H1 (cell line): ENCODE data around the gene INHBB. TPM values are rescaled to one million over a fixed set of nuclear protein-coding genes. Genes with fewer than 3 reads are reported as not detected.

Experiments
- CTCF ChIA-PET: fragments of 300-600 bp; sonication (Branson Sonifier 250); formaldehyde crosslinking; loops from one replicate; lab custom pipeline; 2021; ENCODE audit not compliant: partially characterized antibody; lab: Charles Lee
- POLR2A ChIA-PET: fragments of 300-600 bp; sonication (Branson Sonifier 250); formaldehyde crosslinking; loops from one replicate; lab custom pipeline; 2021; ENCODE audit warnings: inconsistent platforms; ENCODE audit not compliant: partially characterized antibody; lab: Charles Lee
- DNase-seq, 2 experiments: peaks; one replicate each; pipeline versions ENCODE4 v3.0.0 to v3.0.0-alpha.2; 2010 to 2022; ENCODE audit warnings: low spot score in 2 of 2, low read depth in 1 of 2, mixed read lengths in 1 of 2
- FAIRE-seq: peaks from 2 replicates; lab custom pipeline; 2011; peaks lifted over from hg19 to GRCh38; lab: Jason Lieb, UNC
- H2AFZ ChIP-seq: 2 replicates; pipeline ENCODE4 v1.8.1; 2012; ENCODE audit warnings: low read length, inconsistent platforms
- H2AK5ac ChIP-seq: 2 replicates; pipeline ENCODE4 v1.6.1; 2013; ENCODE audit warnings: low read depth, low read length
- H2BK120ac ChIP-seq: replicated peaks from 2 replicates; pipeline ENCODE3; 2013; ENCODE audit warnings: low read depth, low read length, inconsistent platforms
- H2BK12ac ChIP-seq: 2 replicates; pipeline ENCODE4 v1.6.1; 2013; ENCODE audit warnings: low read depth, low read length
- H2BK15ac ChIP-seq: 2 replicates; pipeline ENCODE4 v1.6.1; 2013; ENCODE audit warnings: low read length
- H2BK20ac ChIP-seq: 2 replicates; pipeline ENCODE4 v1.6.1; 2013; ENCODE audit warnings: low read length
- H2BK5ac ChIP-seq: 2 replicates; pipeline ENCODE4 v1.6.1; 2013; ENCODE audit warnings: low read depth, low read length
- H3K14ac ChIP-seq: 2 replicates; pipeline ENCODE4 v1.6.1; 2013; ENCODE audit warnings: inconsistent platforms; ENCODE audit not compliant: insufficient read length
- H3K18ac ChIP-seq: 2 replicates; pipeline ENCODE4 v1.6.1; 2013; ENCODE audit warnings: low read length; ENCODE audit errors: extremely low read depth
- H3K23ac ChIP-seq: 2 replicates; pipeline ENCODE4 v1.6.1; 2013; ENCODE audit warnings: inconsistent platforms; ENCODE audit not compliant: insufficient read length
- H3K23me2 ChIP-seq: 2 replicates; pipeline ENCODE4 v1.6.1; 2013; ENCODE audit warnings: low read depth, low read length
- H3K27ac ChIP-seq: 2 replicates; pipeline ENCODE4 v1.6.1; 2011; ENCODE audit warnings: low read depth, low read length, inconsistent platforms
- H3K27me3 ChIP-seq, 4 experiments: replicated peaks in 1 of 4; 1 replicate in 1 of 4; 2 replicates in 3 of 4; pipeline versions ENCODE4 v1.6.1 to v1.8.1; 2011 to 2013; ENCODE audit warnings: low read length in 3 of 4, mild to moderate bottlenecking in 3 of 4, inconsistent platforms in 2 of 4, mixed read lengths in 2 of 4, moderate library complexity in 1 of 4; ENCODE audit not compliant: control insufficient read depth in 3 of 4, insufficient read depth in 3 of 4; ENCODE audit errors: extremely low read depth in 1 of 4
- H3K36me3 ChIP-seq, 4 experiments: 2 replicates each; pipeline versions ENCODE4 v1.6.1 to v1.8.1; 2011 to 2013; ENCODE audit warnings: mild to moderate bottlenecking in 4 of 4, low read length in 3 of 4, moderate library complexity in 2 of 4, control low read depth in 1 of 4, inconsistent platforms in 1 of 4; ENCODE audit not compliant: insufficient read depth in 4 of 4, control insufficient read depth in 2 of 4
- H3K4ac ChIP-seq: replicated peaks from 2 replicates; pipeline ENCODE3; 2013; ENCODE audit warnings: low read length, low read depth, mixed read lengths, inconsistent platforms; ENCODE audit not compliant: insufficient read length
- H3K4me1 ChIP-seq, 4 experiments: replicated peaks in 1 of 4; 1 replicate in 1 of 4; 2 replicates in 3 of 4; pipeline versions ENCODE4 v1.6.1 to v1.8.1; 2011 to 2013; ENCODE audit warnings: low read length in 3 of 4, inconsistent platforms in 2 of 4, mixed read lengths in 1 of 4; ENCODE audit not compliant: insufficient read depth in 4 of 4, control insufficient read depth in 3 of 4
- H3K4me2 ChIP-seq, 2 experiments: 2 replicates each; pipeline versions ENCODE4 v1.6.1 to v1.8.1; 2011 to 2013; ENCODE audit warnings: low read depth in 2 of 2, low read length in 2 of 2, control low read depth in 1 of 2, inconsistent platforms in 1 of 2, mild to moderate bottlenecking in 1 of 2; ENCODE audit not compliant: insufficient read depth in 1 of 2
- H3K4me3 ChIP-seq, 4 experiments: fragments of 200-600, 300-600 bp in 1 of 4; sonication (generic), shearing (Covaris generic), sonication (Bioruptor Twin) in 1 of 4; 2 replicates each; pipeline versions ENCODE4 v1.5.1 to v1.8.1; 2011 to 2016; ENCODE audit warnings: low read length in 4 of 4, low read depth in 3 of 4, control low read depth in 2 of 4, inconsistent platforms in 2 of 4, mild to moderate bottlenecking in 2 of 4, mixed read lengths in 1 of 4, moderate library complexity in 1 of 4; ENCODE audit not compliant: insufficient read depth in 2 of 4; ENCODE audit errors: extremely low read depth in 1 of 4
- H3K56ac ChIP-seq: replicated peaks from 2 replicates; pipeline ENCODE3; 2013; ENCODE audit warnings: low read depth, mild to moderate bottlenecking, mixed read lengths, low read length, inconsistent platforms; ENCODE audit not compliant: insufficient read length
- H3K79me1 ChIP-seq: 2 replicates; pipeline ENCODE4 v1.6.1; 2013; ENCODE audit warnings: low read depth, low read length, control low read depth
- H3K79me2 ChIP-seq, 2 experiments: 2 replicates each; pipeline versions ENCODE4 v1.6.1 to v1.8.1; 2012 to 2013; ENCODE audit warnings: low read length in 2 of 2, mild to moderate bottlenecking in 2 of 2, inconsistent platforms in 1 of 2; ENCODE audit not compliant: insufficient read depth in 2 of 2, control insufficient read depth in 1 of 2
- H3K9ac ChIP-seq, 4 experiments: replicated peaks in 1 of 4; 1 replicate in 1 of 4; 2 replicates in 3 of 4; pipeline versions ENCODE4 v1.6.1 to v1.8.1; 2011 to 2013; ENCODE audit warnings: low read depth in 3 of 4, low read length in 3 of 4, control low read depth in 2 of 4, mild to moderate bottlenecking in 2 of 4, moderate library complexity in 2 of 4, inconsistent platforms in 1 of 4; ENCODE audit errors: extremely low read depth in 1 of 4
- H3K9me3 ChIP-seq, 2 experiments: 2 replicates each; pipeline versions ENCODE4 v1.6.1 to v1.8.1; 2012 to 2013; ENCODE audit warnings: mild to moderate bottlenecking in 2 of 2, moderate library complexity in 2 of 2, control low read depth in 1 of 2, inconsistent platforms in 1 of 2, low read depth in 1 of 2, low read length in 1 of 2, mixed read lengths in 1 of 2; ENCODE audit not compliant: insufficient read depth in 2 of 2
- H4K20me1 ChIP-seq, 2 experiments: replicated peaks in 1 of 2; 2 replicates each; pipeline versions ENCODE3 to v1.8.1; 2011 to 2013; ENCODE audit warnings: inconsistent platforms in 2 of 2, low read length in 2 of 2, mild to moderate bottlenecking in 1 of 2; ENCODE audit not compliant: insufficient read depth in 2 of 2, control insufficient read depth in 1 of 2
- H4K5ac ChIP-seq: 2 replicates; pipeline ENCODE4 v1.6.1; 2013; ENCODE audit warnings: low read length, low read depth, mixed read lengths, inconsistent platforms; ENCODE audit not compliant: insufficient read length
- H4K8ac ChIP-seq: 2 replicates; pipeline ENCODE4 v1.8.0; 2013; ENCODE audit warnings: mild to moderate bottlenecking, moderate library complexity, low read length, inconsistent platforms; ENCODE audit not compliant: insufficient read depth; ENCODE audit errors: extremely low read depth
- H4K91ac ChIP-seq: replicated peaks from 2 replicates; pipeline ENCODE3; 2013; ENCODE audit warnings: low read length, mixed read lengths, inconsistent platforms; ENCODE audit not compliant: insufficient read length
- CHD2 ChIP-seq: IDR thresholded peaks from 2 replicates; pipeline ENCODE4 v1.6.1; 2012; ENCODE audit warnings: low read length, improper control_type of control experiment
- EGR1 ChIP-seq: IDR thresholded peaks from 2 replicates; pipeline ENCODE4 v1.6.1; 2011; ENCODE audit warnings: low read depth, low read length, borderline replicate concordance
- NANOG ChIP-seq: IDR thresholded peaks from 2 replicates; pipeline ENCODE4 v1.6.1; 2011; ENCODE audit warnings: low read length, low read depth, mild to moderate bottlenecking, inconsistent platforms; ENCODE audit not compliant: insufficient read depth, poor library complexity, severe bottlenecking
- RNF2 ChIP-seq: fragments of 200-900, 300-1000 bp; sonication (generic); IDR thresholded peaks from 2 replicates; pipeline ENCODE4 v1.7.1; 2016; ENCODE audit warnings: borderline replicate concordance, low read depth, mild to moderate bottlenecking, antibody characterized with exemption, low read length; ENCODE audit not compliant: poor library complexity, severe bottlenecking; ENCODE audit errors: missing control alignments
- SIRT6 ChIP-seq: IDR thresholded peaks from one replicate; pipeline ENCODE4 v1.7.1; 2012; ENCODE audit warnings: low read length, inconsistent platforms
- SP1 ChIP-seq: IDR thresholded peaks from 2 replicates; pipeline ENCODE4 v1.6.1; 2011; ENCODE audit warnings: low read depth, low read length
- TEAD4 ChIP-seq: IDR thresholded peaks from 2 replicates; pipeline ENCODE4 v1.6.1; 2012; ENCODE audit warnings: low read depth, low read length, inconsistent platforms, mixed read lengths
- WGBS, 2 experiments: shearing (Covaris generic) in 1 of 2; methylation state at CpG; one replicate each; pipeline versions ENCODE4 v1.1.6 to v1.1.7; 2013 to 2015; ENCODE audit warnings: low lambda C conversion rate in 2 of 2, mixed read lengths in 2 of 2, inconsistent platforms in 1 of 2, low coverage in 1 of 2, missing lambda C conversion rate in 1 of 2; ENCODE audit not compliant: insufficient replicate concordance in 2 of 2, insufficient coverage in 1 of 2, insufficient read length in 1 of 2; ENCODE audit errors: extremely low coverage in 1 of 2, missing lambda C conversion rate in 1 of 2; 5-methylcytosine and 5-hydroxymethylcytosine counted together
- polyA plus RNA-seq, 7 experiments: library from polyadenylated mRNA; depleted of rRNA in 3 of 7; stranded (reverse) in 5 of 7; unstranded in 2 of 7; fragments of >200 nt in 5 of 7; fragments of 200-250 nt in 2 of 7; gene quantifications; 1 replicate in 5 of 7; 2 replicates in 1 of 7; 4 replicates in 1 of 7; pipeline versions ENCODE4 v1.2.1 to v1.2.3, GENCODE V29; 2011 to 2013; ENCODE audit warnings: missing spikeins in 2 of 7, mixed read lengths in 2 of 7
- total RNA-seq: library from RNA; stranded (reverse); fragmentation: NEBNext Ultra II Directional; extraction: Animal tissue kit (Norgen Biotek cat#: 25700); gene quantifications from 2 replicates; pipeline ENCODE4 v1.2.1, GENCODE V29; 2021

INHBB gene
- total and polyA plus RNA-seq, 2 of the 8 experiments (the other 6 are each of a cell fraction or from before 2014, with no cell fraction given), result 0.30 to 0.32 TPM

DNA sequence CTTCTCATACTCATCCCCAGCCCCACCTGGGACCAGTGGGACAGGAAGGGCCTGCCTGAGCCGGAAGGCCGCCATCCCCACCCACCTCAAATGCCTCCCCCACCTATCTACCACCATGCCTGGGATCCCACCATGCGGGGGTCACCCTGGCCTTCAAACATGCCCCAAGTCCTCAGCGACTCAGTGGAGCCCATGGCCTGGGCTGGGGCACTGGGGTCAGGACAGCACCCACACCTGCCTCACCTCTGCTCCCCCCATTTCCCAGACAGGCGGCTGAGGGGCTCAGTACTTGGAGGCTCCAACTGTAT, 7.6 kb downstream of the INHBB start:
- Histone ChIP-seq H3K9ac (no peak overlapping the region), H3K14ac (no peak overlapping the region), H2BK12ac (no peak overlapping the region), H2BK5ac (no peak overlapping the region), H3K4me3 (no peak overlapping the region), H3K4me2 (no peak overlapping the region), H3K27ac (no peak overlapping the region), H2BK15ac (no peak overlapping the region), H2AFZ (no peak overlapping the region), H2BK120ac (no peak overlapping the region), H4K20me1 (peaks cover 0 to 10% of the 10 kb centered on the region in 2 experiments), H3K23me2 (no peaks in the 10 kb centered on the region), H3K79me2 (no peaks in the 10 kb centered on the region), H4K8ac (no peak overlapping the region), H3K27me3 (peaks cover 11 to 46% (median 35%) of the 10 kb centered on the region in 4 experiments), H3K9me3 (no peaks in the 10 kb centered on the region), H2AK5ac (no peak overlapping the region), H3K79me1 (no peaks in the 10 kb centered on the region), H3K4me1 (peaks cover 4 to 19% (median 15%) of the 10 kb centered on the region in 4 experiments), H3K4ac (no peak overlapping the region), H3K56ac (no peak overlapping the region), H2BK20ac (no peak overlapping the region), H3K36me3 (no peaks in the 10 kb centered on the region), H3K23ac (no peak overlapping the region), H4K5ac (no peak overlapping the region), H3K18ac (no peak overlapping the region; the same call in 1 of the 2 replicates), H4K91ac (no peak overlapping the region)
- ChIA-PET POLR2A (interaction anchor here (1.1 kb wide), 1 partner anchor 112 kb away, joined by 3 read pairs; no protein-coding TSS in a partner anchor), CTCF (interaction anchor here (0.9 to 1.2 kb wide), 3 partner anchors 10 to 84 kb away, joined by 3 to 5 read pairs (median 3); no protein-coding TSS in a partner anchor)
- TF ChIP-seq TEAD4 (no peak), EGR1 (no peak), SIRT6 (no peak), RNF2 (no peak), SP1 (no peak), CHD2 (no peak), NANOG (no peak)
- DNase-seq (no peak), FAIRE-seq (no peak)
- 100% methylated on average over 2 of the region's 5 CpGs; no CpG with 5 or more reads in 1 of the 2 experiments for WGBS, 2 experiments
